Stimulated activated CD4-positive, alpha-beta T cell treated with anti-CD3 and anti-CD28 coated beads, Interleukin-4, amount 100 ng/mL, for 4 hours (primary cell): ENCODE data around the gene NPC1L1.
"Not testable (repeated sequence)": the region's sequence is repeated elsewhere in the genome, so short reads cannot be mapped to it uniquely, and the experiment has no call there.

Source experiments
- DNase-seq, 2 experiments: peaks; one replicate each; pipeline ENCODE4 v3.0.0-alpha.2; 2020

NPC1L1 gene

DNA sequence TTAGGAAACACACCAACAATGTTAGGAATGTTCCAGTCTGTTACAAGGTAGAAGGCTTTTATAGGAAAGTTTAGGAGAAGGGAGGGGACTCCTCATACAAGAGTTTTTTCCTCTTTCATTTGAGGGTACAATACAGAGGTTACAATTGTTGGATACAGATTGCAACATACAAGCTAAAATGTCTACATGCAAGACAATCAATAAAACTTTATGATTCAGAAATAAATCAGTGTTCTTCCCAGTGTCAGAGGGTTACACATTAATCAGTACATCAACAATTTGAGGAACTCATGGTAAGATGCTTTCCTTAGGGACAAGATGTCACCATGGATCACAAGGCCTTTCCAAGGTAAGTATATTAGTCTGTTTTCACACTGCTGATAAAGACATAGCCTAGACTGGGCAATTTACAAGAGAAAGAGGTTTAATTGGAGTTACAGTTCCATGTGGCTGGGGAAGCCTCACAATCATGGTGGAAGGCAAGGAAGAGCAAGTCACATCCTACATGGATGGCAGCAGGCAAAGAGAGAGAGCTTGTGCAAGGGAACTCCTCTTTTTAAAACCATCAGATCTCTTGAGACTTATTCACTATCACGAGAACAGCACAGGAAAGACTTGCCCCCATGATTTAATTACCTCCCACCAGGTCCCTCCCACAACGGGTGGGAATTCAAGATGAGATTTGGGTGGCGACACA lies 34.4 kb downstream of the NPC1L1 start:
- not testable (repeated sequence) for DNase-seq

DNA sequence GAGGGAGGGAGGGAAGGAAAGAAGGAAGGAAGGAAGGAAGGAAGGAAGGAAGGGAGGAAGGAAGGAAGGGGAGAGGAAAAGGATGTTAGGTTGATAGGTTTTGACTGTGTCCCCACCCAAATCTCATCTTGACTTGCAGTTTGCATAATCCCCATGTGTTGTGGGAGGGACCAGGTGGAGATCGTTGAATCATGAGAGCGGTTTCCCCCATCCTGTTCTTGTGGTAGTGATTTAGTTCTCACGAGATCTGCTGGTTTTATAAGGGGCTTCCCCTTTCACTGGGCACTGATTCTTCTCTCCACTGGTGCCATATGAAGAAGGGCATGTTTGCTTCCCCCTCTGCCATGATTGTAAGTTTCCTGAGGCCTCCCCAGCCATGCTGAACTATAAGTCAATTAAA lies 35.5 kb downstream of the NPC1L1 start:
- no peak for DNase-seq

DNA sequence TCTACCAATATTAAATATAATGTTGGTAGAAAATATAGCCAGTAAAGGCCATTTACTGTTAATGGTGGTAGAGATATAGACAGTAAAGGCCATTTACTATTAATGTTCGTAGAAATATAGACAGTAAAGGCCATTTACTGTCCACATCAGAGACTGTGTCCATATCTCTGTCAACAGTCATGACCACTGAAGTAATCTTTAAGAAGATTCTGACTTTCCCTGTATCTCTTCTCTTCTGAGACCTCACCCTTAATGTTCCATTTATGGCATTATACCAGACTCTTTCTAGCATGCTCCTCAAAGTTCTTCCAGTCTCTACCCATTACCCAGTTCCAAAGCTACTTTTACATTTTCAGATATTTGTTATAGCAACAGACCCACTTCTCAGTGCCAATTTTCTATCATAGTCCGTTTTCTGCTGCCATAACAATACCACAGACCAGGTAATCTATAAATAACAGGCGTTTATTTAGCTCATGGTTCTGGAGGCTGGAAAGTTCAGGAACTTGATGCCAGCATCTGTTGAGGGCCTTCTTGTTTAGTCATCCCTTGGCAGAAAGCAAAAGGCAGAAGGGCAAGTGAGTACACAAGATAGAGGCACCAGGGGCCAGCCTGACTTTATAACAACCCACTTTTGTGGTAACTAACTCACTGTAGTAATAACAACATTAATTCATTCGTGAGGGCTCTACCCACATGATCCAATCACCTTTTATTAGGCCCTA lies 42.7 kb downstream of the NPC1L1 start:
- DNase-seq, result no peak

DNA sequence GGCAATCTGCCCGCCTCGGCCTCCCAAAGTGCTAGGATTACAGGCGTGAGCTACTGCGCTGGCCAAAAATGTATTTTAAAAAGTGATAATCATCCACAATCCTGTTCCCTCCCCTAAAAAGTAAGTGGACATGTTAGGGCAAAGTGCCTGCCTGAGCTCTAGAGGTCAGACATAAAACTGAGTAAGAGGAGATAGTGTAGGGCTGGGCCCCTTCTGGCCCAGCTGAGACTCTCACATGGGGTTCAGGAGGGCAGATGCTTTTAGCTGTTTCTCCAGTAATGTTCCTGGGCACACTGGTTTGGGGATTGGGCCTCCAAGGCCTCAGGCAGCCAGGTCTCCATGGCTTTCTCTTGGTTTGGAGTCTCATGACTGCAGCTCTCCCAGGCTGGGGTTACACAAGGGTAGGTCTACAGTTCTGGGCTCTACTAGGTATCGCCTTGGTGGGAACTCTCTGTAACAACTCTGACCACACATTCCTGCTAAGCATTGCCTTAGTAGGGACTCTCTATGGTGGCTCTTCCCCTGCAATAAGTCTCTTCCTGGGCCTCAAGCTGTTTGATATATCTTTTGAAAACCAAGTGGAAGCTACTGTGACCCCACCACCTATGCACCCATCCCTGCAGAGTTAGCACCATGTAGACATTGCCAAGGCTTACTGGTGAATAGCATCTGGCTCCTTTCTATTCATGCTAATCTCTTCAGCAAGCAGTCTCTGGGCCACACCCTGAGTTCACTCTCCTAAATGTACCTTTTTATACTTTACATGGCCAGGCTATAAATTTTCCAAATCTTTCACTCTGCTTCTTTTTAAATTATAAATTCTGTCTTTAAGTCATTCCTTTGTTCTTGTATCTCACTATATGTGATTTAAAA lies 43.7 kb downstream of the NPC1L1 start:
- no peak for DNase-seq

DNA sequence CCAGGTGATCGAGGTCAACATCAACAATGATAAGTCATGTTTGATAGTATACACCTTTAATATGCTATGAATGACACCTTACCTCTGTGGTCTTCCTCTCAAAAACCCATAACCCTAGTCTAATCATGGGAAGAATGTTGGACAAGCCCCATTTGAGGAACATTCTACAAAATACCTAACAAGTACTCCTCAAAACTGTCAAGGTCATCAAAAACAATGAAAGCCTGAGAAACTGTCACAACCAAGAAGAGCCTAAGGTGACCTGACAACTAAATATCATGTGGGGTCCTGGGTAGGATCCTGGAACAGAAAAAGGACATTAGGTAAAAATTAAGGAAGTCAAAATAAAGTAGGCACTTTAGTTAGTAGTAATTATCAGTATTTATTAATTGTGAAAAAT lies 44.7 kb downstream of the NPC1L1 start:
- no peak for DNase-seq

DNA sequence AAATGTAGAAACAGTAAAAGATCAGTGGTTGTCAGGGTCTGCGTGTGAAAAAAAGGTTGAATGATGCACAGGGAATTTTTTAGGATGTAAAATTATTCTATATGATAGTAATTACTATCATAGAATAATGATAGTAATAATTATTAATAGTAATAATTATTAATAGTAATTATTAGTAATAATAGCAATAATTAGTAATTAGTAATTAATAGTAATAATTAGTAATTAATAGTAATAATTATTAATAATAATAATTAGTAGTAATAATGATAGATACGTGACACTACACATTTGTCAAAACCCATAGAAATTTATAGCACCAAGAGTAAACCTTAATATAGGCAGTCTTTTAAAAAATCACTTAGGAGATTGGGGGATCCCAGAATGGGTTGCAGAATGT lies 46.2 kb downstream of the NPC1L1 start:
- no peak for DNase-seq

DNA sequence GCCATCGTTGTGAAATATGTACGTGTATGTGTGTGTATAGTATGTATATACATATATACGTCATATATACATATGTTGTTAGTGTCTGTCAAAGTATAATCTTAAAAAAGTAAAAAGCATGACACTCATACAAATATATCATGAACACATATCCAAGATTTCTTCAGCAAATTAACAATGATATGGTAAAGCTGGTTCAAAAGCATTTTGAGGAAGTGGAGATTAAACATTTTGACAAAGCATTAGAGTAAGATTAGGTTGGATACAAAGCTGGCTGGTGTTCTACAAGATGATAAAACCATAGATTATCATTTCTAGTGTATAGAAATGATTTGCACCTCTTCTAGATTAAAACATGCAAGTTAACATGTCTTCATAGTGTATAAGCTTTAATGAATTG lies 49.9 kb downstream of the NPC1L1 start:
- no peak for DNase-seq

DNA sequence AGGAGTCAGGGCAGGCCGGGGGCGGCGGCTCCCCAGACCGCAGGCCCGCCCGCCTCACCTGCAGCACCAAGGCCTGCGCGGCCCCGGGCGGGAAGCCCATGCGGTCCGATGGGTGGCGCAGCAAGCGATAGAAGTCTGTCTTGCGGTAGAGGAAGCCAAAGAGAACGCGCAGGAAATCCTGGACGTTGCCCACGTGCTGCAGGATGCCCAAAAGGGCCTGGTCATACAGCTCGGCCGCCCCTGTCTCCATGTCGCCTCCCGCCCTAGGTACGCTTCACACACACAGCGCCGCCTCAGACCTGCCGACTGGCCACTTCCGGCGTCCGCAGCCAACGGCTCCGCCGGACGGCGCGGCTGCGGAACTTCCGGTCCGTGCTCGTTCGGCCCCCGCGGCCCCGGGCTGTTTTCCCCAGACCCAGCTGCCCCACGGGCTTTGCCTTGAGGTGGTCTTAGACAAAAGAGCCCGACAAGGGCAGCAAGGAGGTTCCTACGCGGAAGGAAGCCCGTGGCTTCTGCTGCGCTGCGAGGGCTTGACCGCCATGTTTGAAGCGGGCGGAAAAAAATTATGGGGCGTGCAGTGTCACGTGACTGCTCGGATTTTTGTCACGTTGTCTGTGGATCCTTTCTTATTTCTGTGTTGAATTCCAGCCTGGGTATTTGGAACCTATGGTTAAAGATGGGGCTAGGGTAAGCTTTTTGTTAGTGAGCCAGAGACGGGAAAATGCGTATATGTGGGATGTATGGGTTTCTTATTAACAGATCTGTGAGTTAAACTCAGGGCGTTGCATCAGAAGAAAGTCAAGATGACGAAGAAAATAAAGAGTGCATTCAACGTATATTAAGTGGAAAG lies 50.6 kb downstream of the NPC1L1 start, which contains the start of gene NUDCD3:
NUDCD3 (minus strand) TSS at position 308 of the 850 bp plus-strand sequence; CDS start at position 250, 58 bp downstream.
- DNase-seq, result peak; percentile 73 to 82

DNA sequence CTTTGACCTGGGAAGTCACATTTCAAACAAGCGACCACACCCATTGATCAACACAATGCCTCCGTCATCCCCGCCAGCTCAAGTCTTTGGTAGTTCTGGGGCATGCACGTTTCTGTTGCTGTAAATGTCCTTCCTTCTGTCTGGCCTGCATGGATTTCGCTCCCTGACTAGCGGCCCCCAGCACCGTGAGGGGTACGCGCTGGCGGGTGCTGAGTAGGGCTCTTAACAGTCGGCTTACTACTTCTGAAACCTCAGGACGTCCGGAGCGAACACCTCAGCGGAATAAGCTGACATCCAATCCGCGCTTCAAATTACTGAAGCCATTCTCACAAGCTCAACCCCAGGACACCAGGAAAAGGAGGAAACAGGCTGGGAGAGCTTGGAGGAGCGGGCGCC lies 51.2 kb downstream of the NPC1L1 start:
- peak; percentile 22 to 44 for DNase-seq

DNA sequence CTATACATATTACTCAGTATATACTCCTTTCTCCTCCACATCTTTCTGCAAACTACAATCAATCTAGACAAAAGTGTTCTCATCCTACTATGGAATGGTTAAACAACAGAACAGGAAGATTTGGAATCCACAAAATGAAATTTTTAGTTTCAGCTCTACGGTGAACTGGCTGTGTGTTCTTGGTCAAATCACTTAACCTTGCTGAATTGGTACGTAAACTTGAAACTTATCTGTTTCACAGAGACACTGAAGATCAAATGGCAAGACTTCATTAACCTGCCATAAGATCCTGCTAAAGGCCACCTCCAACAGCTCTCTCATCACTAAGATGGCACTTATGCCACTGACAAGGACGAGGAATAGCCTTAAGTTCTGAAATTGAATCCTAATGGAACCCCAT lies 52.2 kb downstream of the NPC1L1 start:
- no peak for DNase-seq

DNA sequence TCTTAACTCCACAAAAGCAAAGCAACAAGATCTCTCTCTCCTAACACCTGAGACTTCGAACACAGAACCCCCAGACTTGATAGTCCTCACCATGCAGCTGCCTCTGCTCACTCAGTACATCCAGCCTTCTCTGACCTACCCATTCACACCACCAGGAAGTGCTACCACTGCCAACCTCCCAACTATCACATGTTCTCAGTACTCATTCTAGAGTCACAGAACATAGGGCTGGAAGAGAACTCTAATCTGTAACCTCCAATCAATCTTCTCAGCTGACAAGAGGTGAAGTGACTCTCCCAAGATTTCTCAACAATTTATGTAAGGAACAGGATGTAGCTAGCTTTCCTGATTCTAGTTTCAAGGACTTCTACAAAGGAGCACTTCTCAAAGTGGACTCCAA lies 54.4 kb downstream of the NPC1L1 start:
- no peak for DNase-seq

DNA sequence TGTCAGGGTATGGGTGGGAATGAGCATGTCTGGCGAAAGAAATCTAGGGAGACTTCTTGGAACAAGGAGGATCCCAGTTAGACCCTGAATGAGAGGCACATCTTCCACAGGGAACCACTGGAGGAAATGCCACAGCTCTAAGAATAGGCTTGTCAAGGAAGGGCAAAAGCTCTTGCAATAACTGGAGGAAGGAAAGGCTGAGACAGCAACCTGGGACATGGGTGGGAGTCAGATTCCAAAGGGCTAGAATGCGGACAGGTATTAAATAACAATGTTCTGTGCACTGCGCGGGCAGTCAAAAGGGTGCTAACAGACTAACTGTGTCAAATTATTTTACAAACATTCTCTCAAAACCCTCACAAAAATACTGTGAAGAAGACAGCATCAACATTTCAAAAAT lies 55.1 kb downstream of the NPC1L1 start:
- DNase-seq, result no peak

DNA sequence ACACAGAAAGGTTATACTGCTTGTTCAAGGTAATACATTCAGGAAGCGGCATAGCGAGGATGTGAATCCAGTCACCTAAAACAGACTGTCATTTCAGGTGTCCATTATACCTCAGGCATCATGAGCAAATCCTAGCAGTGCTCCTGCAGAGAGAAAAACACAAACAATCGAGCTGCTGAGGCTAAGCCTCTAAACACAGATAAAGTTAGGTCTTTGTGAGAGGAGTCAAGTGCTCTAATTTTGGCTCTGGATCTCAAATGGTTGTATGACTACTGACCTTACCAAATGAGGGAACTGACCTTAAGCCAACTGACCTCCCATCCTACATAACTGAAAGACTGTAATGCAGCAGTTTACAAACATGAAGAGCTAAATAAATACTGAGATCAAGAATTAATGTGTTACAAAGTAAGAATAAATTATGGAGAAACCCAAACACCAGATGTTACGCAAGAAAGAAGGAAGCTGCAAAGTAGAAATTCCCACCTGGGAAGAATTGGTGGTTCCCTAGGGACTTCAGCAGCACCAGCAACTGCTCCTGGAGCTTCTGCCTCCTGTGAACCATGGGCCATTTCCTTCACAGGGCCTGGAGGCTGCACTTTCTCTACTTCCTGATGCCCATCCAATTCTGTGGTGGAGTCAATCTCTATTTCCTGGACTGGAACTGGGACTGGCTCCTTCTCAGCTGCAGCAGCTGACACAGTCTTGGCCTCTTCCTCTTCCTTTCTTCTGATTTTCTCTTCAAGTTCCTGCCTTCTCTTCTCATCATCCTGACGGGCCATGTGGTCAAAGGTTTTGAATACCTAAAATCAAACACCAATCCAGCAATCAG lies 56.4 kb downstream of the NPC1L1 start:
- DNase-seq, result no peak

DNA sequence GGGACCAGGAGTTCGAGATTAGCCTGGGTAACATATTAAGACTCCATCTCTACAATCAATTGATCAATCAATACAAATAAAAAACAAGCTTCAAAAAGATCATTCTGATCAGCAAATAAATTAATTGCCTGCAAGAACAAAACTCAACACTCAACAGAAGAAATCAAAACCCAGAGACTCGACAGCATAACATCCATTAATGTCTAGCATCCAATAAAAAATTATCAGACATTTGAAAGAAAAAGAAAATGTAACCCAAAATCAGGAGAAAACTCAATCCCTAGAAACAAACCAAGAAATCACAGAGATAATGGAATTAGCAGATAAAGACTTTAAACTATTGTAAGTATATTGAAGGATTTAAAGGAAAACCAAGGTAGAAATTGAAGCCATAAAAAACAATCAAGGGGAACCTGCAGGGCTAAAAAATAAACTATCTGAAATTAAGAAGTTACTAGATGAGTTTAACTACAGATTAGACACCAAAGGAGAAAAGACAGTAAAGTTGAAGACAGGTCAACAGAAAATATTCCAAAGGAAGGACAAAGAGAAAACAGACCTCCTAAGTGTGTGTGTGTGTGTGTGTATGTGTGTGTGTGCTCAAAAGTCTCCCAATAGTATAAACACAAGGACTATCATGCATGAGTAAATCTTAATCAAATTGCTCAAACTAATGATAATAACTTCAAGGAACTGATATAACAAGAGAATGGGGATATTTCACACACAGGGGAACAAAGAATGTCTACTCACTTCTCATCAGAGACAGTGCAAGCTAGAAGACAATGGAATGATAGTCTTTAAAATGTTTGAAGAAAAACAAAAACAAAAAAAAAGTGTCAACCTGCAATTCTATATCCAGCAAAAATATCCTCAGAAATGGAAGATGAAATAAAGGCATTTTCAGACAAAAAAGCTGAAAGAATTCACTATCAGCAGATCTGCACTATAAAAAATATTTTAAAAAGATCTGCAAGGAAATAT lies 58.3 kb downstream of the NPC1L1 start:
- DNase-seq, result no peak

DNA sequence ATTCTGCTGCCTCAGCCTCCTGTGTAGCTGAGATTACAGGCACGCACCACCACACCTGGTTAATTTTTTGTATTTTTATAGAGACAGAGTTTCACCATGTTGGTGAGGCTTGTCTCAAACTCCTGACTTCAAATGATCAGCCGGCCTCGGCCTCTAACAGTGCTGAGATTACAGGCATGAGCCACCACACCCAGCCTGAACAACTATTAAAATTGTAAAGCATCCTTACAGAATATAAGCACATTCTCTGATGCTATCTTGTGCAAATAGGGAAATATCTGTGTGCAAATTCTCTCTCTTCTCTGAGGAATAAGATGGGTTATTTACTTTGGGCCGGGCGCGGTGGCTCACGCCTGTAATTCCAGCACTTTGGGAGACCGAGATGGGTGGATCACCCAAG lies 63.2 kb downstream of the NPC1L1 start:
- no peak for DNase-seq

DNA sequence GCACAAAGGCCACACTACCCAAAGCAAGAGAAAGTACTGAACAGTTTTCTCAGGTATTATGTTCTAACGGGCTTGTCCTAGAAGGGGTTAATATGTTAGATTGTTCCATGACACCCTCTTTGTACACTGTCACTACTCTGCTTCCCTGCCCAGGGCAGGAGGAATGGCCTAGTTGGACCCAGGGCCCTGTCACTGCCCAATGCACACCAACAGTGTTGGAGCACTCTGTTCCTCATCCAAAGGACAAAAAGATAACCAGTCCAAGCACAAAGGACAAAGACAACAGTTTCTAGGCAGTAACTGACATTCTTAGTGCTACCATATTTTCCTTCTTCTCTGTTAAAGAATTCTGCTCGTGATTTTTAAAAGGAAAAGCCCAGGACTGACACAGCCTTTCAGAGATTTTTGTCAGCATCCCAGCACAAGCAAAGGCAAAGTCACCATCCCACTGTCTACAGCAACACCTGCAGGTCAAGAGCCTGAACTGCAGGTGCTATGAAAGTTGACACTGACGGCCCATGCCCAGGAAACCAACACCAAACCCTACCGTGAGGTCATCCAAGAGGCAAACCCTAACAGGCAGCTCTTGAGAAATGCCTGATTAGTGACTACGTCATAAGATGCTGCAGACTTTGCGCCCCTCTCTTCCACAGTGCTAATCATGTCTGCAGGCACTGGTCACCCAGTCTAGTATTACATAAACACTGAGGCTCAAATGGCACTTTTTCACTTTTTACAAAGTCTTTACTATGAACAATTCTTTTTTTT lies 63.9 kb downstream of the NPC1L1 start:
- peak; percentile 39 to 50 for DNase-seq

DNA sequence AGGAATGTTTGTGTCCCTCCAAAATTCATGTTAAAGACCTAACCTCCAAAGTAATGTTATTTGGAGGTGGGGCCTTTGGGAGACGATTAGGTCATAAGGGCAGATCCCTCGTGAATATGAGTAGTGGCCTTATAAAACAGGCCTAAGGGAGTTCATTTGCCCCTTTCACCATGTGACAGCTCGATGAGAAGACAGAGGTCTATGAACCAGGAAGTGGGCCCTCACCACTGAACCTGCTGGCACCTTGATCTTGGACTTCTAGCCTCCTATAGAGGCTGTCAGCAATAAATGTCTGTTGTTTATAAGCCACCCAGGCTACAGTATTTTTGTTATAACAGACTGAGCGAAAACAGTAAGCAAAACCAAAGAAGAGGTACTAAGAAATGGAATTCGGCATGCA lies 64.8 kb downstream of the NPC1L1 start:
- DNase-seq, result no peak

DNA sequence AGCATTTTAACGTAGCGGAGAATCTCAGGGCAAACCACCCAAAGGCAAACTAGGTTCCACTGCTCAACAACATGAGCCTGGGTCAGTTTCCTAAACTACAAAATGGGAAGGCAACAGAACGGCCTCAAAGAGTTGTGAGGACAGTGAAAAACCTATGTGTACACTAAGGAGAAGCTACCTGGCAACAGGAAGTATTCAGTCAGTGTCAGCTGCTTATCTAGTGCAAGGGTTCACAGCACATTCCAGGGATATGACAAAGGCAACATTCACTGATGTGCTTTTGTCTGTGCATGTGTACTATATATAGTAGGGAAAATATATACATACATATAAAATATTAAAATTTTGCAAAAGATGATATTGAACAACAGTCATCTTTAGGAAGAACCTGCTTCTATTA lies 67.8 kb downstream of the NPC1L1 start:
- no peak for DNase-seq

DNA sequence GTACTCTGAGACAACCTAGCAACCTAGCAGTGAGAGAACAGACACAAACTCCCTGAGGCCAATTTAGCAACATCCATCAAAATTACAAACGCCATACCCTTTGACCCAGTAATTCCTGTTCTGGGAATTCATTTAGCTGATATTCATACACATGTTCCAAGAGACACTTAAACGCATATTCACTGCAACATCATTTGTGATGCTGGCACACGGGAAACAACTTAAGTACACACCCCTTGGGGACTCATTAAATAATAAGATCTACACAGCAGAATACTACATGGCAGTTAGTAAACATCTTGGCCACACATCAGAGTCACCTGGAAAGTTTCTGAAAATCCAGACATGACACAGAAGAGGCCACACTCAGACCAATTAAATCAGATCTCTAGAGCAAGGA lies 68.3 kb downstream of the NPC1L1 start:
- DNase-seq, result no peak

DNA sequence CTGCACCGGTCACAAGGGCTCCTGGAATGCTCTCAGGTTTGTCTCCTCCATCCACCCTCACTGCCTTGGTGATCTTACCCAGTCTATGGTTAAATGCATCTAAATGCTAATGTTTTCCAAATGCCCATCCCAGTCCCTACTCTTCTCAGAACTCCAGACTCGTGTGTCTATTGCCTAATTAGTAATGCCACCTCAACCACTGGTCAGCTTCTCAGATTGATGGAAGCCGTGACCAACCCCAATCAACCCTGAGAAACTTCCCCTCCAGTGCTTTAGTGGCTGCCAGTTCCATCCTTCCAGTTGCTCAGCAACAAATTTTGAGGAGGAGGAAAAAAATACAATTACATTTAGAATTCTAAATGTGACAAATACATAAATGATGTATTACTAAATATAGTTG lies 69.3 kb downstream of the NPC1L1 start:
- no peak for DNase-seq
